CD4-positive, alpha-beta T cell treated with Interferon gamma for 1 hour (primary cell): ENCODE measurements around the gene ATP11B.

Source experiments
- DNase-seq: peaks from one replicate; pipeline ENCODE4 v3.0.0-alpha.2; 2020

ATP11B gene

DNA sequence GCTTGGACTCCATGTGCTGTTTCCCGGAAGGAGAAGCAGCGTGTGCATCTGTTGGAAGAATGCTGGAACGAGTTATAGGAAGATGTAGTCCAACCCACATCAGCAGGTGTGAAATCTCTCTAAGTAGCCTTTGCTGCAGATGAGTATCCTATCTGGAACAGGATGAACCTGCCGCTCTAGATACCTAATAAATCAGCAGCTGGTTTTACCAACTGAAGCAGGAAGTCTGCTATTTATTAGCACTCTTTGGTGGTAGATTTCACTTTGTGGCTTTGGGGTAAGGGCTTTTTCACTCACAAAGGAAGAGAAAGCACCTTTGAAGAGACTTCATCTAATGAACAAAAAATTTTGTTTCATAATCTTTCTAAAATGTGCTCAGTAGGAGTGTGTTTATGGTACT, 120.6 kb downstream of the ATP11B start:
- DNase-seq, result no peak

DNA sequence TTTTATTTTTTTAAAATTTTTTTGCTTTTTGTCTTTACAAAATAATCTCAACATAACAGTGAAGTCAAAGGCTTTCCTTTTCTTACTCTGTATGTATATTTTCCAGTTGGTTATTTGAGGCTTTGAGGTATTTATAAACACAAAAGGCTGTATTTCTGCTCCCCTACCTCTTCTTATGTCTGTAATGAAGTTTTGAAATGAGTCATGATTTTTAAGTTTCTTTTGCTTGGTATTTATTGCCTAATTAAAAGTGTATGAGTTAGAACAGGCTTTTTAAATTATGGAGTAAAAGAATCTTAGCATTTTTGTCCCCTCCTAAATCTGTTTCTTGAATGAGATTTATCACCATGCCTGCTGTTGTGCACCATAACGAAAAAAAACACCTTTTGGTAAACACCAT, 121.0 kb downstream of the ATP11B start:
- no peak for DNase-seq

DNA sequence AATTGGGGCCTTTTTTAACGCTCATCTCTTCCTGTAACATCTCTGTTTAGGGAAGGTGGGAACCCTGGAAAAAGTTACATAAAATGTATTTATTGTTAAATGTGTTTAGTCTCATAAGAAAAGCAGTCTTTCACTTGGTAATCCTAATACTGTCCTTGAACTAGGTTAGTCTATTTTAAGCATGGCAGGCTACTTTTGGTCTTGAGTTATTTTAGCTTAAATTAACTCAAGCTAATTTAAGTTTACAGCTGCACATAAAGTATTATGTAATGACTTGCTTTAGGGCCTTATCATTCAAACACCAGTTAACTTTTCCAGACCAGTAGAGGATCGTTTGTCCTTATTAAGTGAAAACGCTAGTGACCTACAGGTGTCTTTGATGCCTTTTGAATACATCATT, 123.8 kb downstream of the ATP11B start:
- DNase-seq, result no peak

DNA sequence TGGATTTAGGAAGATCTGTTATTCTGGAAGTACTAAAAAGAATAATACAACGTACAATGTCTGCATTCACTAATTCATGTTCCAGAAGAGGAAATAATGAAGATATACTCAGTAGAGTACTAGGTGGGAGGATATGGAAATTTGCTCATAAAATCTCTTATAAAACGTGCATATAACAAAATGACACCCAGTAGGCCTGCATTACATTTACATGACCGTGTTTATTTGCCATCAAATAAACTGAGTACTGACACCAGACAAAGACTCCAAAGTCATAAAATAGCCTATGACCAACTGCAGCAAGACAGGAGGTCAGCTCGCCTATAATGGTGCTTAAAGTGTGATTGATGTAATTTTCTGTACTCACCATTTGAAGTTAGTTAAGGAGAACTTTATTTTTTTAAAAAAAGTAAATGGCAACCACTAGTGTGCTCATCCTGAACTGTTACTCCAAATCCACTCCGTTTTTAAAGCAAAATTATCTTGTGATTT, 126.6 kb downstream of the ATP11B start:
- DNase-seq, result no peak

DNA sequence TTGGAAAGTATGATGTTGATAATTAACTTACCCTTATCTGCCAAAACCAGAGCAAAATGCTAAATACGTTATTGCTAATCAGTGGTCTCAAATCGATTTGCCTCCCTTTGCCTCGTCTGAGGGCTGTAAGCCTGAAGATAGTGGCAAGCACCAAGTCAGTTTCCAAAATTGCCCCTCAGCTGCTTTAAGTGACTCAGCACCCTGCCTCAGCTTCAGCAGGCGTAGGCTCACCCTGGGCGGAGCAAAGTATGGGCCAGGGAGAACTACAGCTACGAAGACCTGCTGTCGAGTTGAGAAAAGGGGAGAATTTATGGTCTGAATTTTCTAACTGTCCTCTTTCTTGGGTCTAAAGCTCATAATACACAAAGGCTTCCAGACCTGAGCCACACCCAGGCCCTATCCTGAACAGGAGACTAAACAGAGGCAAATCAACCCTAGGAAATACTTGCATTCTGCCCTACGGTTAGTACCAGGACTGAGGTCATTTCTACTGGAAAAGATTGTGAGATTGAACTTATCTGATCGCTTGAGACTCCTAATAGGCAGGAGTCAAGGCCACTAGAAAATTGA, 127.3 kb downstream of the ATP11B start:
- no peak for DNase-seq

DNA sequence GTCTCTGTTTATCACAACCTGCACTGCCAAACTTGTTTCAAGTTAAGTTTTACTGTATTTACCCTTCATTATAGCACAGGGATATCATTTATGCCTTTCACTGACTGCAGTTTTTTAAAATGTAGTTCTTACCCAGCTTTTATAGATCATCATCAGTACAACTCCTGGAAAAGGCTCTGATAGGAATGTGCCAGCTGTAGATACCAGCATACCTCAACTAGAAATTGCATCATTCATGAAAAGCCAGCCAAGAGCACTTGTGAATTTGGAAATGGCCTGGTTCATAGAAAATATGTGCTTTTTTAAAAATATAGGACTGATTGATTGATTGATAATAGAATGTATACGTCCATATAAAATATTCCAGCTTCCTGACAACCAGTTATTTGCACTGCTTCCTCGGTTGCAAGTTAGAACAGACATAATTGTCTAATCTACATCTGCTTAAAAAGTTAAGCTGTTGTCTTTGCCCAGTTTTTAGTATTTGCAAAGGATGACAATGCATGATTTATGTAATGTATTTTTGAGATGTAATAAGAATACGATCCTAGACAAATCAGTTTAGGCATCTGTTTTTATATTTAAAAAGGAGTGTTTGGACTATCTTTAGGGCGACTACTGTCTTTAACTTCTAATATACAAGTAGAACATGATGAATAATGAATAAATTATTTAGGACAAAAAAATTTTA, 128.5 kb downstream of the ATP11B start:
- DNase-seq, result no peak

DNA sequence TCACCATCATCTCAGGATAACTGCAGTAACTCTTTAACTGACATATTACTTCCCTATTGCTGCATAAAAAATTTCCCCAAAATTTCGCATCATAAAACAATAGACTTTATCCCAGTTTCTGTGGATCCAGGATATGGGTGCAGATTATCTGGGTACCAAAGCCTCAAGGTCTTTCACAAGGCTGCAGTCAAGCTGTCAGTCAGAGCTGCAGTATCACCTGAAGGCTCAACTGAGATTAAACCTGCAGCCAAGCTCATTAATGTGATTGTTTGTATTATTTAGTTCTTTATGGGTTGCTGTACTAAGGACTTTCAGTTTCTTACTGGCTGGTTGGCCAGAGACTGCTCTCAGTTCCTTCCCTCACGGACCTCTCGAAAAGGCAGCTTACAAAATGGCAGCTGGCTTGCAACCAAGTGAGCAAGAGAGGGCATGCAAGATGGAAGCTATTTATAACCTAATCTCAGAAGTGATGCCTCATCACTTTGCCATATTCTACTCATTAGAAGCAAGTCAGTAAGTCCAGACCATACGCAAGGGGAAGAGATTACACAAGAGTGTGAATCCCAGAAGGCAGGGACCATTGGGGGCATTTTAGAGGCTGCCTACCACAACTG, 132.1 kb downstream of the ATP11B start:
- DNase-seq, result no peak

DNA sequence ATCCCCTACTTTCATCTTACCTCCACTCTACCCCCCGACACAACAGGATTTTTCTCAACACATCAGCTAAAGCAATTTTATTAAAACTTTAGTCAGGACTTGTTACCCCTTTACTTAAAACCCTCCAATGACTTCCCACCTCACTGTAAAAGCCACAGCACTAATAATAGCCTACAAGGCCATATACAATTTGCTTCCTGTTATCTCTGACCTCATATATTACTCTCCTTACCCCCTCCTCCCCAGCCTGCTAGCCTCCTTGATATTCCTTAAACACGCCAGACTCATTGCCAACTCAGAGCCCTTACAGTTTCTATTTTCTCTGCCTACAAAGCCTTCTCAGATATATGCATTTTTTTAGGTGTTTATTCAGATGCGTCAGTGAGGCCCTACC, 132.6 kb downstream of the ATP11B start:
- no peak for DNase-seq

DNA sequence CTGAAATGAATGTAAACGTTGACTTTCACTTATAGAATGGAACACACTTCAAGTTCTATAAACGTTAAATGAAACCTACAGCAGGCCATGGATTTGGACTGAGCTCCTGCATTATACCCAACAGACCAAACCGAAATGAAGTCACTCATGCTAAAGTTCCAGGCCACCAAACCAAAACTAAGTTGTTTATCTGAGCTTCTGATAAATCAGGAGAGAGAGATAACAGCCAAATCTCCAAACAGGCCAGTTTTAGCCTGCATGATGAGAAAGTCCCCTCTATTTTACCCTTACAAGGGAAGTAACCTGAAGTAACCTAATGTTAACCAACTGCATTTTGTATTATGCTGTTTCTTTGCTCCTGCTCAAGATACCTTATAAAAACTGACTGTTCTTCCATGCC, 142.5 kb downstream of the ATP11B start:
- no peak for DNase-seq

DNA sequence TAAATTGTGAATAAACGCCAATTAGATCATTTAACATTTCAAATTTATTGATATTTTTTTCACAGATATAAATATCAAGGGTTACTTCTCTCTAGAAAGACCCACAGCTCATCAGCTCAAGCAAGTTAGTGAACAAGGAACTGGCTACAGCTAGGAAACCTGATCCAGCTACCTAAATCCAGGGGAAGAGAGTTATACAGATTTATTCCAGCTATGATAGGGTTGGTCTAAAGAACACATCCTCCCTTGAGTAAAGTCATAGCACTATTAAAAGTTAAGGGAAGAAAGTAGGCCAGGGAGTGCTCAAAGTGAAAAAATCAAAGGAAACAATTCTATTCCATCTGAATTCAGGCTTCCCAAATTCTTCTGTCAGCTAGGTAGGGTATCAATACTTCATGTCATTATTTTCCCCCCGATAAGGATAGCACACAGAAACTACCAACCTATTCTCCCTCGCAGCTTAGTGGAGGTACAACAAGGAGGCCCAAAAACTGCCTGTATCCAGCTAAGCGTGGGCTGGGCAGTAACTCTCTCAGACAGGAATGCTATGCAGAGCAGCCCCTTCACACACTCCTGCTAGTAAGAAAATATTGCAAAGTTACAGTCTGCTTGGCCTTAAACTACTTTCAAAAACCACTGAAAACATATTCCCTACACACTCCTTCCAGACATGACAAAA, 143.1 kb downstream of the ATP11B start:
- DNase-seq, result no peak

DNA sequence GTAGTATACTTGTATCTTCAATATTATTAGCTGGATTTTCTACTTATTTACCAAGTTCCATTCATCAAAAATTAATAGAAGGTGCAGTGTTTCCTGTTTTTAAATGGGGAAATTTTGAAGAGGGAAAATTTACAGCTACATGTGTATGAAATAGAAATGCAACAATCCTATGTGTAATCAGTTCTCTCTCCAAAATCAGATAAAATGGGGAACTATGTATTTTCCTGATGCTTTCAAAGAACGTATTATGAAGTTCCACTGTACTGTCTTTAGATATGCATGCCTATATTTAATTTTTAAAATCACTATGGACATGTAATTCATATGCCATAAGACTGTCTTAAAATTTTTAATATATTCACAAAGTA, 143.6 kb downstream of the ATP11B start:
- no peak for DNase-seq

DNA sequence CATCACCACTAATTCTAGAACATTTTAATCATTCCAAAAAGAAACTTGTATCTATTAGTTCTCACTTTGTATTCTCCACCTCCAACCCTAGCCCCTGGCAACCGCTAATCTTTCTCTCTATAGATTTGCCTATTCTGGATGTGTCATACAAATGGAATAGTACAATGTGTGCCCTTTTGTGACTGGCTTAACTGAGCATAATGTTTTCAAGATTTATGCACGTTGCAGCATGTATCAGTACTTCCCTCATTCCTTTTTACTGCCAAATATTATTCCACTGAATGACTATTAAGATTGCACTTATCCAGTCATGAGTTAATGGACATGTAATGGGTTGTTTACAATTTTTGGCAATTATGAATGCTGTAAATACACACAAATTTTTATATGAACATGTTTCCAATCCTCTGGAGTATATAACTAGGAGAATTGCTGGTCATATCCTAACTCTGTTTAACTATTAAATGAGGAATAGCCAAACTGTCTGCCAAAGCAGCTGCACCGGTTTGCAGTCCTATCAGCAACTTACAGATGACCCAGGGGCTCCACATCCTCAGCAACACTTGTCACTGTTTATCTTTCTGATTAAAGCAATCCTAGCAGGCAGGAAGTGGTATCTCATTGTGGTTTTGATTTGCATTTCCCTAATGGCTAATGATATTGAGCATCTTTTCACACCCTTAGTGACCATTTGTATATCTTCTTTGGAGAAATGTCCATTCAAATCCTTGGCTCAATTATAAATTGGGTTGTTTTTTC, 144.2 kb downstream of the ATP11B start:
- DNase-seq, result no peak

DNA sequence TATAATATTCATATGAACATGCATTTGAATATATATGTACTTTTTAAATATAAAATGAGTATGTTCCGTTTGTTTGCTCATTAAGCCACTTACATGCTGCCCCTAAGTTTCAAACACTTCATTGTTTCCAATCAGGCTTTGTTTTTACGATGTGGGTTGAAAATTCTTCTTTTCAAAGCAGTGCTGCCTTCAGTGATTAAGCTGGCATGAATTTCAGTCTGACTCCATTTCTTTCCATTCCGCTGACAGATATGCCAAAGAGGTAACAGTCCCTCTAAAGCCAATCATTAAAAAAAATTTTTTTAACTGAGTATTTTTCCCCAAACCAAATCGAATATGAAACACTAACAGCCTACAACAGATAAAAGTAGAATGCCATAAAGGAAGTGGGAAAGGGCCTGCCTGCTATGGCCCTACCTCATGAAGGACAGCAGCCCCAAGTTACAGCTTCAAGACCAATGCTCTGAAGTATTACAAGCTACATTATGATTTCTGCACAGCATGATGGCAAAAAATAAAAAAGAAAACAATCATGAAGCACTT, 147.0 kb downstream of the ATP11B start:
- no peak for DNase-seq

DNA sequence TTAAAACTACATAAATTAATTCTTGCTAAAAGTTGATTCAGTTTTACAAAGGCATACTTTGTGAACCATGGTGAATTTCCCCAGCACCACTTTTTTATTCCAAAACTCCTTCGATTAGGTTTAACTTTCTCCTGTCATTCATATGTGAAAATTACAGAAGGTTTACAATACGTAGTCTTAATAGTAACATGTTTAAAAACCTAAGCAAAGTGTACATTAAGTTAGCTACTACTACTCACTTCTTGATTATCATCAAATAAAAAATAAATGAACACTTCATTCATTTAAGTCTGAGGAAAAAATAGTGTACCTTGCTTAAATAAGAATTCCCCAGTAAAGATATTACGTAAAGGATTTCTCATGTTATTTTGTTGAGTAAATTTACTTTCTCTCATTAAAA, 148.4 kb downstream of the ATP11B start:
- no peak for DNase-seq

DNA sequence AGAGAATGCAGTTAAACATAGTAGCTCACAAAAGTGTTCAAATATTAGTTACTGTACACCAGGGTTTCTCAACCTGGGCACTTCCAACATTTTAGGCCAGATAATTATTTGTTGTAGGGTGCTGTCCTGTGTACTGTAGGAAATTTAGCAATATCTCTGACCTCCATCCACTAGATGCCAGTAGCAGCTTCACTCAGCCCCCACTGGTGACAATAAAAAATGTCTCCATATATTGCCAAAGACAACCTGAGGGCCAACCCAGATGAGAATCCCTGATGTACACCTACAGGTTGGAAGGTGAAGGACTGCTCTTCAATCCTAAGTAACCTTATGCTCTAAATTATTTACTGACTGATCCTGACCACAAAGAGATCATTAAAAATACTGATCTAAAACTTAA, 154.6 kb downstream of the ATP11B start:
- no peak for DNase-seq

DNA sequence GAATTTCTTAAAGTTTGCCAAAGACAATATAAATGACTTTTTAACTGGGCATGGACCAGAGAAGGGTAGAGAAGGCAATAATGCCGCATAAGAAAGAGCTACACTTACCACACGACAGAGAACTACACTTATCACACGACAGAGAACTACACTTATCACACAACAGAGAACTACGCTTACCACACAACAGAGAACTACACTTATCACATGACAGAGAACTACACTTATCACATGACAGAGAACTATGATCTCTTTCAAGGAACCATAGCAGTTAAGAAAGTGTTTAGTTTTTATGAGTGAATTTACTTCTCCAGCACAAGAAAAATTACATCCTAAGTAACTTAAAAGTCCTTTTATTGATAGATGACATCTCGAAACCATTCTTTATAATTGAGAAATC, 155.0 kb downstream of the ATP11B start:
- no peak for DNase-seq

DNA sequence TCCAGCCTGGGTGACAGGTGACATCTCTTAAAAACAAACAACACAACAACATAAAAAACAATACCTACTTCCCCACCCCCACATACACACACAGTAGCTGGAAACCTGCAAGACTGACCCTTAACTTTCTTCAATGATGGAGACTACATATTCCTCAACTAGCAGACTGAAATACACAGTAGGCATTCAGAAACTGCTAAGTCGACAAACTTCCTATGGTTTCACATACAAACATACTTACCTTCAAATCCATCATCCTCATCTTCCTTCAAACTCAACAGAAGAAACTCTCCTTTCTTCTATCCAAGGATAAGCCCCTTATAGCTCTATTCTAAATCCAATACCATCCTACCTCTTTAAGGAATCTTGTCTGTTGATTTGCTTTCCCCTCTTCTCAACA, 156.4 kb downstream of the ATP11B start:
- no peak for DNase-seq

DNA sequence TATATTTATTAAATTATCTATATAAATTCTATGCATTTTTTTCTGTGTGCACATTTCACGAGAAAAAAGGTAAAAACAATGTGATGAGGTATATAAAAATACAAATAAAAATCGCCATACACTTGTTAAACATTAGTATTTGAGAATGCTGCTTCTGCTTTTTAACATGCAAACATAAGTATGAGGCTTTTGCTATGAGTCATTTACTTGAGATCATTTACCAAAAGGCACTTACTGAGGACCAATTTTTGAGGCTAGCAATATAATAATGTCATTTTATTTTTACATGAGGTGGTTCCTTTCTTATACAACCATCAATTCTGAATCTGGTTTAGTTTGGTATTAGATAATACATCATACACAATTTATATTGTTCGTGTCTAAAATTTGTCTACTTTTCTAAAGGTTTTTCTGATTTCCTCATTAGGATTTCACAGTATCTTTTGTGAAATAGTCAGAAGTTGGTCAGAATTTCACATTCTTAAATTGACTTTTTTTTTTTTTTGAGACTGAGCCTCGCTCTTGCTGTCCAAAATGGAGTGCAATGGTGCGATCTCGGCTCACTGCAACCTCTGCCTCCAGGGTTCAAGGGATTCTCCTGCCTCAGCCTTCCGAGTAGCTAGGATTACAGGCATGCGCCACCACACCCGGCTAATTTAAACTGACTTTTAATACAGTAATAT, 161.4 kb downstream of the ATP11B start:
- DNase-seq, result no peak

DNA sequence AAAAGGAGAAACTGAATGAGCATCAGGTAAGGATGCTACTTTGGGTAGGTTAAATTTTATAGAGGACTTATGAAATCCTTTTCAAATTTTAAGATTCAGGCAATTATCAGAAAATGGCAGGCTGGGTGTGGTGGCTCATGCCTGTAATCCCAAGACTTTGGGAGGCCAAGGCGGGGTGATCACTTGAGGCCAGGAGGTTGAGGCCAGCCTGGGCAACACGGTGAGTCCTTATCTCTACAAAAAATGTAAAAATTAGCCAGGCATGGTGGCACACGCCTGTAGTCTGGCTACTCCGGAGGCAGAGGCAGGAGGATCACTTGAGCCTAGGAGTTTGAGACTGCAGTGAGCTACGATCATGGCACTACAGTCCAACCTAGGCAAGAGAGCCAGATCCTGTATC, 163.9 kb downstream of the ATP11B start:
- DNase-seq, result no peak

DNA sequence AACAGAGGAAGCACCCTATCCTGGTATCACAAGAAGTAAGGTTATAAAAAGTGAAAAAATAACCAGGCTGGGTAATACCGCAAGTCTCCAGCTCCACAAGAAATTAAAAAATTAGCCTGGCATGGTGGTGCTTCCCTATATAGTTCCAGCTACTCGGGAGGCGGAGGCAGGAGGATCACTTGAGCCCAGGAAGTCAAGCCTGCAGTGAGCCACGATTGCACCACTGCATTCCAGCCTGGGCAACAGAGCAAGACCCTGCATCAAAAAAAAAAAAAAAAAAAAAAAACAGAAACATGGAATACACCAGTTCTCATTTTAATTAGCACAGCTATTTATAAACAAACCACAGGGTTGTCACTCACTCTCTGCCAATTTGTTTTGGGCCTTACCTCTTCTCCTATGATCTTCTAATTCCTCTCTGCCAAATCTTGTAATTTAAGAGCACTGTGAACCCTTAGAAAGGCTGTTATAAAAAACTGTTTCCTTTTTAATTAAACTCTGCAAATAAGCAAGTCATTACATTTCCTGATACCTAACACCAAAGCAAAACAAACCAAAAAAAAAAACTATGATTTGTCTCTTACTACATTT, 164.5 kb downstream of the ATP11B start:
- DNase-seq, result no peak

DNA sequence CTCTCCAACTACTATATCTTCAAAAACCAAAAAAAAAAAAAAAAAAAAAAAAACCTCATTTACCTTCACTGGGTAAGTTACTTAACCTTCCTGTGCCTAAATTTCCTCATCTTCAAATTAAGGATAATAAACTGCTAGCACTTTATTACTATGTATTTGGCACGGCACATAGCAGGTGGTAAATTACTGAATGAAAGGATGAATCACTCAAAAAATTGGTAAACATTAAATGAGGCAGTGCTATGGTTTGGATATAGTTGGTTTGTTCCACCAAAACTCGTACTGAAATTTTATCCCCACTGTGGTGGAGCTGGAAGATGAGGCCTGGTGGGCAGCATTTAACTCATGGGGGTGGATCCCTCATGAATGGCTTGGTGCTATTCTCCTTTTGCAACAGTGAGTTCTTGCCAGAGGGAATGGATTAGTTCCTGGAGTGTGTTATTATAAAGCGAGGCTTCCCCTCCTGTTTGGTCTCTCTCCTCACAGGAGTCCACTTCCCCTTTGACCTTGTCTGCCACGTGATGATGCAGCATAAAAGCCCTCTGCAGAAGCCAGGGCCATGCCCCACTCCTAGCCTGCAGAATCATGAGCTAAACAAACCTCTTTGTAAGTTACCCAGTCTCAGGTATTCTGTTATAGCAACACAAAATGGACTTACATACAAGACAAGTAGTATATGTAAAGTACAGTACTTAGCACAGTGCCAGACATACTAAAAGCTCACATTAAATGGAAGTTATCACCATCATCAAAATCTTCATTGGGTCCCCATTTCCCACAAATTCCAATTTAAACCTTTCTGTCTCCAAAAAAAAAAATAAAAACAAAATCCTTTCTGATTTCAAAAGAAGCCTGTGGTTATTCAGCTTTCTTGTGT, 166.4 kb downstream of the ATP11B start:
- no peak for DNase-seq
